ENCODE results near the gene HDAC4.
A peak's percentile ranks its signal among the peaks of the same experiment; 100 is the strongest.

Gene HDAC4

DNA sequence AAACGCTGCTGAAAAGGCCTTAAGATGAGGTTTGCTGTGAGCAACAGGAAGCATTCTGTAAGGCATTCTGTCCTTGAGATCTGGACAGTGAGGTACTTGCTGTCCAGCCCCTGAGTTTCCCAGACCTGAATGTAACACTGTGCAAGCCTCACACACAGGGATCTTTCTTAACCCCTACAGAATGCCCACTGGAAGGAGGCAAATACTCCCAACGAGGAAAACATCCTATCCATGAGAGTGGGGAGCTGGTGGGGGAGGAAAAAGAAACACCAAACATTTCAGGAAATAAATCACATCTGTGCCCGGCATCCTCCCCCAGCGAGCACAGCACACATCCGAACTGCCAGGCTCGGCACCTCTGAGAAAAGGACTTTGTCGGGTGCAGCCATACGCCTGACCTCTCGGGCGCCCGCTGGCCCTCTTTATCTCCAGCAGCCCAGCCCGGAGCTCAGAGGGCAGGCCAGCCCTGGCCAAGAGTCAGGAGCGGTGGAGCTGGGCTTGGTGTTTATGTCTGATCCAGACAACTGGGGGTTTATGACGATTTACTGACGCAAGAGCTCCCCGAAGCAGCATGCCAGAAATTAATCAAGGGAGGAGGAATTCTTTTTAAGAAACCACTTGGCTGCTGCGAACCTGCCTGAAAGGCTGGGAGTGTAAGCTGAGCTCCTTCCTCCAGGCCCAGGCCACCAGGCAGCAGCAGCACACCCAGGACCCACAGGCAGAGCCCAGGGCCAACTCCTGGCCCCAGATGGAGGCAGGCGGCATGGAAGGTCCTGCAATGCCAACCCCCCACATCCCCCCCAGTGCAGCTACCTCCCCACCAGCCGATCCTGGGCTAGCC is 72.2 kb downstream of the HDAC4 start:
- no peak overlapping the region for H3K4me3 ChIP-seq (ENCODE audit: control insufficient read depth, low read depth, low read length)
- DNase-seq (ENCODE audit: low read depth): peak; percentile 79
- peak; percentile 5 for TF ChIP-seq CTCF (IDR thresholded peaks at IDR 0.05; ENCODE audit: control insufficient read depth, insufficient read depth, low read depth, low read length, missing control alignments)

DNA sequence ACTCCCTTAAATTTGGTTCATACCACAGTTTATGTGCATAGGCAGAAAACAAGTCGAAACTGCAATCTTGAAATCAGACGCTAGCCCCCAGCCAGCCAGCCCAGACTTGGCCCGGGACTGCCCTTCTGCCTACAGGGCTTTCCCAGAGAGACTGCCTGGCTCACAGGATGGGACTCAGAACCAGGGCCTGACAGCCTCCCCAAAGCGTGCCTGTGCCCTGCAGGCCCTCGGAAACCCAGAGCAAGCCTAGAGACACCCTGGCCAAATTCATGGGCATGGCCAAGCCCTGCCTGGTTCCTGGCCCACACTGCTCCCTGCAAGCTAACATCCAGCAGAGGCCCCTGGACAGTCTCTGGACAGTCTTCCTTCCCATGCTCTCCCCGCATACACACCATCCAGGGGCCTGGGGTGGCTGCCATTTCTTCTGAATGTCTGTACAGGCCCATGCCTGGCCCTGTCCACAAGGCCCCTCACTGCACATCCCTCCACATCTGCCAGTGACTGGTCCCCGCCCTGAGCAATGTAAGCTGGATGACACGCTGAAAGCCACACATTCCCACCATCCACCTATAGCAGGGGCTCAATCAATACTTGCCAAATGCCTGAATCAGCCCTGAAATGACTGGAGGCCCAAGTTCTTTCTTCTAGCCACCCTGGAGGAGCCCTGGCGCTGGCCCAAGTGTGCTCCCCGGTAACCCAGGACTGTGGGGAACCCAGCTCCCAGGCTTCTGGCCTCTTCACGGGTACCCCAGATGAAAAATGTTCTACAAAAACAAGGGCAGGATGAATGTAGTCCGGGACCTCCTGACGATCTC is 73.1 kb downstream of the HDAC4 start:
- DNase-seq (ENCODE audit: low read depth): no peak
- no peak overlapping the region for H3K4me3 ChIP-seq (ENCODE audit: control insufficient read depth, low read depth, low read length)
- no peak for TF ChIP-seq CTCF (IDR thresholded peaks at IDR 0.05; ENCODE audit: control insufficient read depth, insufficient read depth, low read depth, low read length, missing control alignments)

DNA sequence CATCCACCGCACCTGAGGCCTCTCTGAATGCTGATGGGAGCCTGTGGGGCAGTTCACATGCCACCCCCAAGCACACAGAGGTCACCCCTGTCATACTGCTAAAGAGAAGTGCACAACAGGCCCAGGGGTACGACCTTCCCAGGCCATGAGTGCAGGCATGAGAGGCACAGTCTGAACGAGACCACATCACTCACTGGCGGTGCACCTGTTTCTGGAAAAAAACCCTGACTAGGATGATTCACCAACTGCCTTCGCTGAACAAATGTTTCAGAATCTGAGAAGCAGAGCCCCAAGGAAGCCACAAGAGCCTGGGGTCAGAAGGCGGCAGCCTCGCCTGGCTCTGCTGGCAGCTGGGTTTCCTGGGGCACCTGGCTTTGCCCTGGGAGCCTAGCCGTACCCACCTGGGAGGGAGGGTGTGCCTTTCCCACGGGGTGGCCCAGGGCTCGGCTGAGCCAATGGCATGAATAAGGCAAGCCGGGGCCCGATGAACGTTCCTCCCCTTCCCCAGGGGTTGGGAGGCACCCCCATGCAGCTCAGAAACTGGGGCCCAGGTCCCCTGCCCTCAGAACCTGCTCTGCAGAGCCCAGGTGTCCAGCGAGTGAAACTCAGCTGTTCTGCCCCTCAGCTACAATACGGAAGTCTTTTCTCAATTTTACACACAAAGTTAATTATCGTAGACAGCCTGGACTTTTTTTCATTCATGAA is 73.8 kb downstream of the HDAC4 start:
- H3K4me3 ChIP-seq (ENCODE audit: control insufficient read depth, low read depth, low read length): no peak overlapping the region
- TF ChIP-seq CTCF (IDR thresholded peaks at IDR 0.05; ENCODE audit: control insufficient read depth, insufficient read depth, low read depth, low read length, missing control alignments): no peak
- no peak for DNase-seq (ENCODE audit: low read depth)

GRCh38 chr2:239324456-239324855 is 76.4 kb downstream of the HDAC4 start:
- no peak for TF ChIP-seq CTCF (IDR thresholded peaks at IDR 0.05; ENCODE audit: control insufficient read depth, insufficient read depth, low read depth, low read length, missing control alignments)
- H3K4me3 ChIP-seq (ENCODE audit: control insufficient read depth, low read depth, low read length): no peak overlapping the region
- DNase-seq (ENCODE audit: low read depth): no peak

GRCh38 chr2:239323447-239323846 is 77.4 kb downstream of the HDAC4 start:
- no peak for DNase-seq (ENCODE audit: low read depth)
- TF ChIP-seq CTCF (IDR thresholded peaks at IDR 0.05; ENCODE audit: control insufficient read depth, insufficient read depth, low read depth, low read length, missing control alignments): no peak
- no peak overlapping the region for H3K4me3 ChIP-seq (ENCODE audit: control insufficient read depth, low read depth, low read length)

- no peak overlapping the region for H3K4me3 ChIP-seq (ENCODE audit: control insufficient read depth, low read depth, low read length)
- no peak for TF ChIP-seq CTCF (IDR thresholded peaks at IDR 0.05; ENCODE audit: control insufficient read depth, insufficient read depth, low read depth, low read length, missing control alignments)
- DNase-seq (ENCODE audit: low read depth): no peak
These were observed 78.3 kb downstream of the HDAC4 start for GRCh38 chr2:239322416-239323086.

Measured in AG09309 (cell line).